NCI-H2227 treated with DMSO at 0.1 percent for 48 hours (cell line): ENCODE measurements around the gene ACSL3.
A peak's percentile ranks its signal among the peaks of the same experiment; 100 is the strongest.
"Not testable (repeated sequence)": the region's sequence is repeated elsewhere in the genome, so short reads cannot be mapped to it uniquely, and the experiment has no call there.

Experiments
- DNase-seq: peaks from one replicate; lab custom pipeline; 2025; lab: John Stamatoyannopoulos, UW

The ACSL3 gene

DNA sequence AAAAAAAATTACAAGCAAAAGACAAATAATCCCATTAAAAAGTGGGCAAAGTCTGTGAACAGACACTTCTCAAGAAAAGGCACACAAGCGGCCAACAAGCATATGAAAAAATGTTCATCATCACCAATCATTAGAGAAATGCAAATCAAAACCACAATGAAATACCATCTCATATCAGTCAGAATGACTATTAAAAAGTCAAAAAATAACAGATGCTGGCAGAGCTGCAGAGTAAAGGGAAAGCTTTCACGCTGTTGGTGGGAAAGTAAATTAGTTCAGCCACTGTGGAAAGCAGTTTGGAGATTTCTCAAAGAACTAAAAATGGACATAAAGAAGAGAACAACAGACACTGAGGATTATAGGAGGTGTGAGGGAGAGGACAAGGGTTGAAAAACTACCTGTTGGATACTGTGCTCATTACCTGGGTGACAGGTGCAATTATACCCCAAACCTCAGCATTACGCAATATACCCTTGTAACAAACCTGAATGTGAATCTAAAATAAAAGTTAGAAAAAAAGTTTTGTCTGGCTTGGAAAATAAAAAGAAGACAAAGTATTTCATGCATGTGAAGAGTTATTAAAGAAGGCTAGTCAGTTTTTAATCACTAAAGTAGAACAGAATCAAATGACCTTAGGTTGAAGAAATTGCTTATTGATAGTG lies 8.7 kb upstream of the ACSL3 start:
- DNase-seq: no peak

- no peak for DNase-seq
These were observed 5.8 kb upstream of the ACSL3 start for GRCh38 chr2:222854773-222855700.

DNA sequence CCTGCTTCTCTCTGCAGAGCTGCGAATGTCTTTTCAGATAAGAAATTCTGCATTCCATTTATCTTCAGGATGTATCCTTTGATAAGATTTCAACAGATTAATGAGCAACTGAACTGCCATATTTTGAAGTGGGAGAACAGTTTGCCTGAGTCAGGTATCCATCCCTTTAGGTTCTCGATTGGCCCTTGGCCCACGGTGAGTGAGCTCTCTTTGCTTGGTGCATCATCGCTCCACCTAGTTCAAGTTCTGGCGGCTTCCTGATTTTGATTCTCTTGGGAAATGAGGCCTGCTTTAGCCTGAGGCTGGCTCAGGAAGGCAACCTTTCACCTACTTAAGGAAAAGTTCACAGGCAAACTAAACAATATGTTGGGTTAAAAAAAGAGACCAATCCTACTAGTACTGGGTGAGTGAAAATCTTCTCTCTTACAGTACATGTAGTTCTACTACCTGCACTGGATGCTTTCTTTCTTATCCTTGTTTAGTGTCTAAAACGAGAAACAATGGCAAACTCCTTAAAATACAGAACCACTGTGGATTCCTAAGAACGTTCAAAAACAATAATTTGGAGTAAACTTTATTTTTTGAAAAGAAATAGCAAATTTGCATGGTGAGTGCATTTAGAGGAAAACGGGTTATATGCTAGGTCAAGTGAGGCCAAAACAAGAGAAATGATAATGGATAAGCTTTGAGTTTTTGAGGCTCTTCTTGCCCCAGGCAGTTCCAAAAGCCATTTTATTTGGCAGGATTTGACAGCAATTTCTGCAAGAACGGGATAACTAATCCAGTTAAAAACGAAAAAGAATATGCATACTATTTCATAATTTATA lies 837 bp upstream of the ACSL3 start:
- DNase-seq: no peak

GRCh38 chr2:222861411-222862105 lies 722 bp downstream of the ACSL3 start:
- peak; percentile 18 for DNase-seq

- no peak for DNase-seq
These were observed 1.5 kb downstream of the ACSL3 start for GRCh38 chr2:222862106-222862908.

DNA sequence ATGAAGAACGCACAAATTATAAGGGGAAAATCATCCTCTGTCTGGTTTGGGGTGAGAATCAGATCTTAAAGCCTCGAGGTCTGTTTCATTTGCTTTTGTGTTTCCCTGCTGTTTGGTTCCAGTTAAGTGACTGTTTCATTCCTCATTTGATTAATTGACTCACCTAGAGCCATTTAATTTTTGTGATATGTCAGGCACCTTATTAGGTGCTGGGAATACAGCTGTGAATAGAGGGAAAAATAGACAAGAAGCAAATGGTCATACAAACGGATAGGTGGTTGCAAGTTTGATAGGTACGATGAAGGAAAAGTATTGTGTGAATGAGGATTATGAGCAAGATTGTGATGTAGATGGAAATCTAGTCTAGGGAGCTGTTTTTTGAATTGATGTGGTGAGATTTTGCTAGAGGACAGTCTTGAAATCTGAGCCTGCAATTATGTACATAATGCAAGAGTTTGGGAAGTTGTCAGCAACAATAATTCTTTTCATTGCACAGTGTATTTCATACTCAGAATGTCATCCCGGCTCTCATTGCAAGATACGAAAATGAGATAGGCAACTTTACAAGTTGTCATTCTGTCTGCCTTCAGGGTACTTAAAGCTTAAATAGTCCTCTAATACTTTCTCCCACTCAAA lies 2.2 kb downstream of the ACSL3 start:
- no peak for DNase-seq

- no peak for DNase-seq
These were observed 3.5 kb downstream of the ACSL3 start for GRCh38 chr2:222864296-222864695.

DNA sequence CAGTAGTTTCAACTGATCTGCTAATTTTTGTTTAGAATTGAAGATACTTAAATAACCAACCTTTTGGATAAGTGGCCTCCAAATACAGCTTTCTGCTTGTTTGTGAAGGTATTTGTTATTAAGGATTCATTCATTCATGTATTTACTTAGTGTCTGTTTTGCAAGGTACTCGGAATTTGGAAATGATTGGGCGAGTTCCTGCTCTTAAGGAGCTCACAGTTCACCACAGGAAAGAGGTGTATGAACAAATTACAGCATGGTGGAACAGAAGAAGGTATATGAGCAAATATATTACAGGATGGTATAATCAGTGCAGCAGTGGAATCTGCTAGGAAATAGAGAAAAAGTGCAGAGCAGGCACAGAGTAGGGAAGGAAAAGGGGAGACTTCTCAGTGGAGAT lies 4.5 kb downstream of the ACSL3 start:
- no peak for DNase-seq

- DNase-seq: no peak
These were observed 5.6 kb downstream of the ACSL3 start for GRCh38 chr2:222866358-222866960.

- not testable (repeated sequence) for DNase-seq
These were observed 7.9 kb downstream of the ACSL3 start for GRCh38 chr2:222868560-222869251.

DNA sequence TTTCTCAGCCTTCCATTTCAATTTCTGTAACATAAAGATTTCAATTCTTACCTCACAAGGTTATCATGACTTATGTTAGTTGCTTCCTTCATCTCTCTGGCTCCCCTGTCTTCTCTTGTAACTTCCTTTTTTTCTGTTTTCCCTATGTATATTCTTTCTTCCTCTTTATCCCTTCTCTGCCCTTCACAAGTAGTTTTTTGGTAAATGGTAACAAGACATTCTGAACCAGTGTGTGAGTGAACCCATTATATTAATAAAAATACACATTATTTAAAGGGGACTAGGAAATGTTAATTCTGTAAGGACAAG lies 8.4 kb downstream of the ACSL3 start:
- DNase-seq: no peak

GRCh38 chr2:222871291-222871690 lies 10.5 kb downstream of the ACSL3 start:
- no peak for DNase-seq

- no peak for DNase-seq
These were observed 11.7 kb downstream of the ACSL3 start for GRCh38 chr2:222872551-222872950.

DNA sequence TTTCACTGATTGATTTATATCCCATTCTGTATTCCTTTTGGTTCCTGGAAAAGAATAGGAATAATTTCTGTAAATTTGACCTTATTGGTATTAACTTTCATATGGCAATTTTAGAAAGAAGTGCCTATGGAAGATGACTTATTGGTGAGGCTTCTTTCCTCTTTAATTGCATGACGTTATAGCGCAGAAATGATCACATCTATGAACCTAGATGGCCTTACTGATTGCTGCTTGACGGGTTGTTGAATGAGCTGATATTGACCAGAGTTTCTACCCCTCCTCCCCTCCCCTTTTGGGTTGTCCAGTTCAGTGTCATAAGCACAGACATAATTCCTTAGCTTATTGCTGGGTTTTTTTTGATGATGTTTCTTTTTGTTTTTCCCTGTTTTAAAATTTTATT lies 14.6 kb downstream of the ACSL3 start:
- no peak for DNase-seq

DNA sequence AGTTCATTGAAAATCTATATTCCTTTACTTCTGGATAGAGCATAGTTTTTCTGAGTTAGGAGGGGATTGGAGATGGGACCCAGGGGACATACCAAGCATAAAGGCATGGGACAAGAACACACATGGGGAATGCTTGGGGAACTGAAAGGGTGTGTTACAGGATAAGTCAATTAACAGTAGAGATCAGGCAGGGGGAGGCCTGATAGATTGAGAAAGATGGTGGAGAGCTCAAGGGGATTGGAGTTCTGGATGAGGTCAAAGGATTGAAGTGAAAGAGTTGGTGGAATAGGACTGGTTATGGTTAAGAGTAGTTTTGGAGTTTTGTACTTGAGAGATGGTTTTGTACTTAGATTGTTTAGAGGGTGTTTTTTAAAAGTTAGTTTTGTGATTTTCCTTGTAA lies 16.1 kb downstream of the ACSL3 start:
- DNase-seq: no peak

DNA sequence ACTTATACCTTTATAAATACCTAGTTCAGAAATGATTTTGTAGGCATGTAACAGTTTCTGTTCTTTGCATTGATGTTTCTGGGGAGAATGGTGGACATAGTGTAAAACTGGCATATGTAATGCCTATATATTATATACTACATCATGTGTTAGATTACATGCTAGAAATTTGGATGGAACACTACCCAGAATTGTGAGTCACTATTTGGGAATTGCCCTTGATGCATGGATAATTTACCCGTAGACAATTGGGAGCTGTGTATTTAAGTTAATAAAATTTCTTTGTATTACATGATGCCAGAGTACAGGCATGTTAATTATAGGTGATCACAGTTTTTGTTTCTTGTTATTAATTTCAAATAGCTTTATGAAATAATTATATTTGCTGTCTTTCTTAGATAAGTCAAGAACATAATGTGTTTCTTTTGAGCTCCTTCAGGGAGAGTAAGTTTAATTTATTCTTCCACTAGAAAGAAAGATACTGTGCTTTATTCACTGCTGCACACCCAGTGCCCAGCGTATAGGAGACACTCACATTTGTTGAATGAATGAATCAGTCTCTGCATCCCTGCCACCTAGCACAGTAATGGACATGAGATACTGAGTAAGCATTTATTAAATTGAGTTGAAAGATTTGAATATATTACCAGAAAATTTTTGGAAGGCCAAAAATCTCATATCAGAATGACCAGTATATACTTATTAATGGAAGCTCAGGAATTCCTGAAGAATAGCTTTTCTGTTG lies 16.9 kb downstream of the ACSL3 start:
- no peak for DNase-seq

DNA sequence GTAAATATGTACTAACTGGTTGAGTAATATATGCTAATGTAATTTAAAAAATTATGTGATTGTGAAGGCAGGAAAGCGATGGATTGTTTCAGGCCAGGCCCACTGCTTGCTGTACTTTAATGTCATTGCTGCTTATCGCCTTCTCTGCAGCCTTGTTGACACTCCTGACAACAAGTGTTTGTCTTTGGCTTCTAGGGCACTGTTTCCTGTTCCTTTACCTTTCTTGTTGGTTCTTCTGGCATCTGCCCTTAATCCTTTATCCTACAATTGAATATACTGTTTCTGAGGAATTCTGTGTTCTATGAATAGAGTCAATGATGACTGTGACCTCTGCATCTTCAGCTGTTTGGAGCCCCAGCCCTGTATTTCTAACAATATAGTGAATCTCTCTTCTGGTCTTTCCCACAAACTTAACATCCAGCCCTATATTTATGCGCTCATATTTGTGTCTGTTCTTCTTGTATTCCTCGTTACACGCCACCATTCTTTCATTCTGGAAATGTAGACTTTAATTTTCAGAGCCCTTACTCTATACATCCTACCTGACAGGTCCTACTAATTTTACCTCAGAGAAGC lies 17.6 kb downstream of the ACSL3 start:
- no peak for DNase-seq

DNA sequence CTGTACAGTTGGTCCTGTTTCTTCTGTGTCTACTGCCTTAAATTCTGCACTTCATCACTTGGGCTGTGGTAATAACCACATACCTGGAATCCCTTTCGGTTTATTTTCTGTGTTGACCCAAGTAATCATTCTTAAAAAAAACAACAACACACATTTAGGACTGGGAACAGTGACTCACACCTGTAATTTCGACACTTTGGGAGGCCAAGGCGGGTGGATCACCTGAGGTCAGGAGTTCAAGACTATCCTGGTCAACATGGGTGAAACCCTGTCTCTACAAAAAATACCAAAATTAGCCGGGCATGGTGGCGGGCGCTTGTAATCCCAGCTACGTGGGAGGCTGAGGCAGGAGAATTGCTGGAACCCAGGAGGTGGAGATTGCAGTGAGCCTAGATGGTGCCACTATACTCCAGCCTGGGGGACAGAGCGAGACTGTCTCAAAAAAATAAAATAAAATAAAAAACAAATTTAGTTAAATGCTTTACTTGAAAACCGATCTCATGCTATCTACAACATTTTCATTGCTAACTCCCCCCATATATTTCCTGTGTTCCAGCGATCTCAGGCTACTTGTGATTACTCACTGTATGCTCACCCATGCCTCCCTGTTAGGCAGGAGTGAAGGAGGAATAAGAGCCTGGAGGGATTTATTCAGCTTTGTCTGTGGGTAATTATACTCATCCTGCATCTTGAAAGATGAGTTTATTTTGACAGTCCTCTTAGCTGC lies 18.2 kb downstream of the ACSL3 start:
- peak; percentile 32 for DNase-seq
